Neural cell (in vitro differentiated cells): ENCODE data around the gene KTI12.

Experiments used
- CTCF ChIP-seq: fragments of 450-650 bp; IDR thresholded peaks from 2 replicates; pipeline ENCODE4 v1.5.1; 2014; ENCODE audit warnings: antibody characterized with exemption, mild to moderate bottlenecking, moderate library complexity; ENCODE audit not compliant: poor library complexity, severe bottlenecking
- EP300 ChIP-seq: fragments of 450-650 bp; conservative IDR thresholded peaks from 2 replicates; pipeline ENCODE4 v1.6.1; 2014; ENCODE audit warnings: antibody characterized with exemption, mild to moderate bottlenecking, moderate library complexity; ENCODE audit not compliant: poor library complexity, severe bottlenecking
- EZH2 ChIP-seq: fragments of 200-600, 300-800 bp; shearing (Covaris generic), sonication (generic); IDR thresholded peaks from 2 replicates; pipeline ENCODE4 v1.6.1; 2014; ENCODE audit warnings: antibody characterized with exemption, low read length, borderline replicate concordance, mild to moderate bottlenecking; ENCODE audit not compliant: insufficient read depth, poor library complexity, severe bottlenecking
- POLR2AphosphoS5 ChIP-seq: IDR thresholded peaks from 2 replicates; pipeline ENCODE4 v1.6.1; 2012
- RAD21 ChIP-seq: fragments of 450-650 bp; conservative IDR thresholded peaks from 2 replicates; pipeline ENCODE4 v1.6.1; 2014; ENCODE audit warnings: antibody characterized with exemption, mild to moderate bottlenecking, moderate library complexity
- REST ChIP-seq: IDR thresholded peaks from 2 replicates; pipeline ENCODE4 v1.6.1; 2012; ENCODE audit warnings: borderline replicate concordance
- SMC3 ChIP-seq: fragments of 450-650 bp; conservative IDR thresholded peaks from 2 replicates; pipeline ENCODE4 v1.6.1; 2014; ENCODE audit warnings: antibody characterized with exemption, mild to moderate bottlenecking, moderate library complexity; ENCODE audit not compliant: poor library complexity
- TAF1 ChIP-seq: IDR thresholded peaks from 2 replicates; pipeline ENCODE4 v1.6.1; 2012; ENCODE audit warnings: low read depth

- TF ChIP-seq CTCF (no peak), RAD21 (no peak), EZH2 (no peak), SMC3 (peak; percentile 33), POLR2AphosphoS5 (peak; percentile 92), EP300 (no peak), TAF1 (peak; percentile 94), REST (peak; percentile 83)
These were observed 21.7 kb upstream of the KTI12 start, which contains the start of gene TXNDC12 for GRCh38 chr1:52055066-52055865.
